B cell (primary cell): Measurements from ENCODE around the gene LPAR2. TPM values are rescaled to one million over a fixed set of nuclear protein-coding genes. Genes with fewer than 3 reads are reported as not detected.

Source experiments
- ATAC-seq: fragments of 200-7000 bp; cut with Tn5 transposase; one replicate; pipeline ENCODE4 v1.10.0; 2021; ENCODE audit warnings: low read depth, mild to moderate bottlenecking, moderate number of reproducible peaks, moderate library complexity
- CTCF ChIA-PET: fragments of 350-600 bp; sonication (Branson Sonifier 250); formaldehyde crosslinking; loops from one replicate; lab custom pipeline; 2021; ENCODE audit warnings: antibody characterized with exemption, inconsistent platforms; lab: Charles Lee
- POLR2A ChIA-PET: fragments of 350-600 bp; sonication (Branson Sonifier 250); formaldehyde crosslinking; loops from one replicate; lab custom pipeline; 2021; ENCODE audit warnings: antibody characterized with exemption; lab: Charles Lee
- DNase-seq: peaks from one replicate; pipeline ENCODE4 v3.0.0; 2013
- H2AFZ ChIP-seq: 2 replicates; pipeline ENCODE4 v1.6.1; 2012; ENCODE audit warnings: mild to moderate bottlenecking, low read depth, low read length; ENCODE audit not compliant: insufficient read depth, poor library complexity, severe bottlenecking
- H3K27ac ChIP-seq, 2 donors: 1 replicate in 1 of 2; 2 replicates in 1 of 2; pipeline ENCODE4 v1.5.1; 2012 to 2013; ENCODE audit warnings: low read length in 2 of 2, mild to moderate bottlenecking in 2 of 2, moderate library complexity in 1 of 2
- H3K27me3 ChIP-seq, 4 experiments: fragments of 200-600 bp in 1 of 4; sonication (generic) in 1 of 4; replicated peaks in 1 of 4; 1 replicate in 2 of 4; 2 replicates in 2 of 4; pipeline versions ENCODE4 v1.6.1 to v1.7.0; 2013 to 2016; ENCODE audit warnings: low read length in 3 of 4, mild to moderate bottlenecking in 2 of 4, mixed read lengths in 1 of 4, moderate library complexity in 1 of 4; ENCODE audit not compliant: insufficient read depth in 4 of 4, control insufficient read depth in 3 of 4; ENCODE audit errors: control extremely low read depth in 1 of 4
- H3K36me3 ChIP-seq, 2 experiments: replicated peaks in 1 of 2; 1 replicate in 1 of 2; 2 replicates in 1 of 2; pipeline versions ENCODE4 v1.6.1 to v1.7.1; 2013; ENCODE audit warnings: low read length in 1 of 2; ENCODE audit not compliant: insufficient read depth in 2 of 2, control insufficient read depth in 1 of 2; ENCODE audit errors: control extremely low read depth in 1 of 2, extremely low read depth in 1 of 2
- H3K4me1 ChIP-seq, 2 donors: fragments of 200-600 bp in 1 of 2; sonication (generic) in 1 of 2; 1 replicate in 1 of 2; 2 replicates in 1 of 2; pipeline versions ENCODE4 v1.5.1 to v1.6.1; 2013 to 2017; ENCODE audit warnings: low read length in 2 of 2; ENCODE audit not compliant: control insufficient read depth in 2 of 2, insufficient read depth in 2 of 2
- H3K4me2 ChIP-seq: replicated peaks from 2 replicates; pipeline ENCODE3; 2012; ENCODE audit warnings: mild to moderate bottlenecking, low read depth, low read length; ENCODE audit not compliant: poor library complexity, severe bottlenecking
- H3K4me3 ChIP-seq, 5 experiments: fragments of 200-600 bp in 1 of 5; sonication (generic) in 1 of 5; 1 replicate in 3 of 5; 2 replicates in 2 of 5; pipeline versions ENCODE4 v1.5.1 to v1.7.0; 2011 to 2016; ENCODE audit warnings: low read length in 4 of 5, mild to moderate bottlenecking in 4 of 5, low read depth in 2 of 5, control low read depth in 1 of 5, moderate library complexity in 1 of 5; ENCODE audit not compliant: insufficient read depth in 1 of 5; ENCODE audit errors: control extremely low read depth in 1 of 5, extremely low read depth in 1 of 5
- H3K79me2 ChIP-seq: fragments of 200-600 bp; sonication (generic); one replicate; pipeline ENCODE4 v1.6.0; 2016; ENCODE audit warnings: low read length; ENCODE audit not compliant: control insufficient read depth, insufficient read depth
- H3K9ac ChIP-seq: fragments of 200-600 bp; sonication (generic); 2 replicates; pipeline ENCODE4 v1.6.1; 2017; ENCODE audit warnings: mild to moderate bottlenecking, low read length, moderate library complexity
- H3K9me3 ChIP-seq, 3 donors: one replicate each; pipeline versions ENCODE4 v1.6.1 to v1.7.1; 2013; ENCODE audit warnings: low read length in 2 of 3; ENCODE audit not compliant: control insufficient read depth in 2 of 3, insufficient read depth in 1 of 3; ENCODE audit errors: control extremely low read depth in 1 of 3
- H4K20me1 ChIP-seq: 2 replicates; pipeline ENCODE4 v1.6.0; 2012; ENCODE audit warnings: mild to moderate bottlenecking, low read length; ENCODE audit not compliant: insufficient read depth, control insufficient read depth, poor library complexity, severe bottlenecking
- H3K27ac Mint-ChIP-seq: one replicate; pipeline ENCODE4 v1.8.0; 2021; ENCODE audit warnings: mixed read lengths
- H3K27me3 Mint-ChIP-seq: one replicate; pipeline ENCODE4 v1.8.0; 2021; ENCODE audit warnings: mixed read lengths
- H3K4me1 Mint-ChIP-seq: one replicate; pipeline ENCODE4 v1.8.0; 2021; ENCODE audit warnings: mixed read lengths
- H3K4me3 Mint-ChIP-seq: one replicate; pipeline ENCODE4 v1.8.0; 2021; ENCODE audit warnings: mixed read lengths
- H3K9me3 Mint-ChIP-seq: one replicate; pipeline ENCODE4 v1.8.0; 2022; ENCODE audit warnings: mixed read lengths; ENCODE audit not compliant: insufficient read depth
- EZH2 ChIP-seq: IDR thresholded peaks from 2 replicates; pipeline ENCODE4 v1.6.1; 2012; ENCODE audit warnings: borderline replicate concordance, low read depth, mild to moderate bottlenecking, moderate library complexity, low read length; ENCODE audit not compliant: insufficient read depth, poor library complexity, severe bottlenecking
- WGBS: methylation state at CpG from one replicate; pipeline ENCODE4 v1.1.5; 2013; ENCODE audit warnings: missing lambda C conversion rate; ENCODE audit not compliant: insufficient coverage; 5-methylcytosine and 5-hydroxymethylcytosine counted together
- intact Hi-C: fragments of 100-400 bp; cut with micrococcal nuclease; formaldehyde crosslinking; loops from one replicate; pipeline ENCODE4 v1.10.0; 2022
- polyA plus RNA-seq: library from polyadenylated mRNA; depleted of rRNA; stranded (reverse); fragments of >200 nt; gene quantifications from 2 replicates; pipeline ENCODE4 v1.2.3, GENCODE V29; 2012
- total RNA-seq, 2 donors: library from RNA; stranded (reverse); fragments of 120-200 nt in 1 of 2; gene quantifications; 1 replicate in 1 of 2; 2 replicates in 1 of 2; pipeline versions ENCODE4 v1.2.3 to v1.2.4, GENCODE V29; 2013 to 2022
- TF ChIP-seq, protein P1 (sequence below): fragments of 200-600 bp; IDR thresholded peaks from one replicate; pipeline ENCODE4 v1.8.0; 2022; ENCODE audit warnings: antibody characterized with exemption, mild to moderate bottlenecking

Gene LPAR2
- total and polyA plus RNA-seq, 2 donors (not counting 1 experiment from before 2014, with no cell fraction given), result 27.1 to 37.2 TPM

- Mint-ChIP-seq H3K27me3 (no peaks in the 10 kb centered on the region), H3K4me1 (no peaks in the 10 kb centered on the region), H3K9me3 (no peaks in the 10 kb centered on the region), H3K4me3 (no peak overlapping the region), H3K27ac (no peak overlapping the region)
- WGBS, result 93% methylated on average over 3 of the region's 6 CpGs
- Histone ChIP-seq H2AFZ (no peak overlapping the region), H3K4me1 (no peaks in the 10 kb centered on the region), H3K9me3 (no peaks in the 10 kb centered on the region), H3K27ac (no peak overlapping the region), H3K9ac (no peak overlapping the region), H4K20me1 (no peaks in the 10 kb centered on the region), H3K36me3 (no peaks in the 10 kb centered on the region), H3K27me3 (no peaks in the 10 kb centered on the region), H3K4me3 (no peak overlapping the region), H3K79me2 (no peaks in the 10 kb centered on the region), H3K4me2 (no peak overlapping the region)
- CTCF ChIA-PET, result interaction anchor here (1.0 kb wide), 1 partner anchor 52 kb away, joined by 3 read pairs; no protein-coding TSS in a partner anchor
- POLR2A ChIA-PET, result no interaction called here
- intact Hi-C loops, result no loop called here
- peak; percentile 1 for DNase-seq
- ATAC-seq, result no peak
- TF ChIP-seq, protein P1, sequence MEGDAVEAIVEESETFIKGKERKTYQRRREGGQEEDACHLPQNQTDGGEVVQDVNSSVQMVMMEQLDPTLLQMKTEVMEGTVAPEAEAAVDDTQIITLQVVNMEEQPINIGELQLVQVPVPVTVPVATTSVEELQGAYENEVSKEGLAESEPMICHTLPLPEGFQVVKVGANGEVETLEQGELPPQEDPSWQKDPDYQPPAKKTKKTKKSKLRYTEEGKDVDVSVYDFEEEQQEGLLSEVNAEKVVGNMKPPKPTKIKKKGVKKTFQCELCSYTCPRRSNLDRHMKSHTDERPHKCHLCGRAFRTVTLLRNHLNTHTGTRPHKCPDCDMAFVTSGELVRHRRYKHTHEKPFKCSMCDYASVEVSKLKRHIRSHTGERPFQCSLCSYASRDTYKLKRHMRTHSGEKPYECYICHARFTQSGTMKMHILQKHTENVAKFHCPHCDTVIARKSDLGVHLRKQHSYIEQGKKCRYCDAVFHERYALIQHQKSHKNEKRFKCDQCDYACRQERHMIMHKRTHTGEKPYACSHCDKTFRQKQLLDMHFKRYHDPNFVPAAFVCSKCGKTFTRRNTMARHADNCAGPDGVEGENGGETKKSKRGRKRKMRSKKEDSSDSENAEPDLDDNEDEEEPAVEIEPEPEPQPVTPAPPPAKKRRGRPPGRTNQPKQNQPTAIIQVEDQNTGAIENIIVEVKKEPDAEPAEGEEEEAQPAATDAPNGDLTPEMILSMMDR, result no peak
- no peak for TF ChIP-seq EZH2
Observed at GRCh38 chr19:19584356-19584755, 43.7 kb downstream of the LPAR2 start.

DNA sequence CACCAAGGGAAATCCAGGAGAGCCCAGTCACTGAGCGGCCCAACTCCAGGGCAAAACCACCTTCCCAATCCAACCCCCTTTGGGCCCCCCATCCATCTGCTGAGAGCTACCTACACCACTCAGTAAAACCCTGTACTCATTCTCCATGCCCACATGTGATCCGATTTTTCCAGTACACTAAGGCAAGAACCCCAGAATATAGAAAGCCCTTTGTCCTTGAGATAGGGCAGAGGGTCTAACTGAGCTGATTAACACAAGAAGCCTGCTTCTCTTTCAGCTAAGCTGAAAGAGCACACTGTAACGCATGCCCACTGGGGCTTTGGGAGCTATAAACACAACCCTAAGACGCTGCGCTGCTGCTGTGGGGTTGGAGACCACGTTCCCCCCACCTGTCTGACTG, 45.5 kb downstream of the LPAR2 start:
- Mint-ChIP-seq H3K27me3 (no peaks in the 10 kb centered on the region), H3K4me1 (no peaks in the 10 kb centered on the region), H3K9me3 (no peaks in the 10 kb centered on the region), H3K4me3 (no peak overlapping the region), H3K27ac (no peak overlapping the region)
- Histone ChIP-seq H3K9me3 (no peaks in the 10 kb centered on the region), H4K20me1 (no peaks in the 10 kb centered on the region), H3K27me3 (no peaks in the 10 kb centered on the region), H3K4me2 (no peak overlapping the region), H3K27ac (no peak overlapping the region), H3K36me3 (no peaks in the 10 kb centered on the region), H3K9ac (no peak overlapping the region), H2AFZ (no peak overlapping the region), H3K4me1 (no peaks in the 10 kb centered on the region), H3K79me2 (no peaks in the 10 kb centered on the region), H3K4me3 (no peak overlapping the region)
- POLR2A ChIA-PET, result no interaction called here
- intact Hi-C loops, result no loop called here
- CTCF ChIA-PET, result no interaction called here
- 100% methylated on average over 5 of the region's 6 CpGs for WGBS
- ATAC-seq, result no peak
- TF ChIP-seq, protein P1, result no peak
- TF ChIP-seq EZH2, result no peak
- no peak for DNase-seq
